HG03558 (cell line): ENCODE measurements around the gene MECP2.

Experiments
- ATAC-seq: cut with Tn5 transposase; IDR thresholded peaks from one replicate; pipeline ENCODE4 v1.9.1; 2021; ENCODE audit warnings: moderate number of reproducible peaks; ENCODE audit not compliant: unreplicated experiment; ENCODE audit errors: extremely low read depth

The MECP2 gene

DNA sequence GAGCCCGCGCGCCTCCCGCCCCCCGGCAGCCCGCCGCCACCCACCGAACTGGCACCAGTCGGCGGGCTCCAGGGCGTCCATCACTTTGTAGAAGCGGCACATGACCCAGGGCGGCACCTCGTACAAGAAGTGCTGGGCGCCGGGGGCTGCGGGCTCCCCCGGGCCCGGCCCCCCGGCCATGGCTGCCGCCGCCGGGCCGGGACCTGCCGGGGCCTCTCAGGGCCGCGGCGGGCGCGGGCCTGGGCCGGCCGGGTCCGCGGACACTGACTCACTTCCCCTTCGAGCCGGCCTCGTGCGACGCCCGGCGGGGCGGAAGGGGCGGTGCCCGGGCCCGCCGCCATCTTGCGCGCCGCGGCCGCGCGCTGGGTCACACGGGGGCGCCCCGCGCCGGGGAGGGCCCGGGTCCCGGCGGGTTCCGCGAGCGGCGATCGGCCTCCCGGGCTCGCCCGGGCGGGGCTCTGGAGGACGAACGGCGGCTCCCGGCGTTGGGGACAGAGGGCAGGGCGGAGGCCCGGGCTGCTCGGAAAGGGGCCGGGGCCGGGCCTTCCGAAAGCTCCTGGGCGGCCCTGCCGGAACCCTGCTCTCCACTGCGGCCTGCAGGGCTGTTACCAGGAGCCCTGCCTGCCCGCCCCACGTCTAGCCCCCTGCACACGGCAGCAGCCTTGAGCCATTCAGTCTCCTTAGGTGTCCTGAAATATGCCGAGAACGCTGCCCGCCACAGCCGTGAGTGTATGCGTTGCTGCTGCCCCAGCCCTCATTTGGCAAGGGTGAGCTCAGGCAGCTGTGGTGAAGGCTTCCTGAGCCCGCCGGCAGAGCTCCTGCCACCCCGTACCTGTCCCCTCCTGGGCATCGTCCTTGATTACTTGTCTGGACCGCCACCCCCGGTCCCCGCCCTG lies 77.6 kb downstream of the MECP2 start, which contains the start of gene IRAK1:
Gene IRAK1 (minus strand): TSS at position 270 of the 896 bp plus-strand sequence. CDS start 90 bp downstream, at position 180.
- ATAC-seq = no peak

DNA sequence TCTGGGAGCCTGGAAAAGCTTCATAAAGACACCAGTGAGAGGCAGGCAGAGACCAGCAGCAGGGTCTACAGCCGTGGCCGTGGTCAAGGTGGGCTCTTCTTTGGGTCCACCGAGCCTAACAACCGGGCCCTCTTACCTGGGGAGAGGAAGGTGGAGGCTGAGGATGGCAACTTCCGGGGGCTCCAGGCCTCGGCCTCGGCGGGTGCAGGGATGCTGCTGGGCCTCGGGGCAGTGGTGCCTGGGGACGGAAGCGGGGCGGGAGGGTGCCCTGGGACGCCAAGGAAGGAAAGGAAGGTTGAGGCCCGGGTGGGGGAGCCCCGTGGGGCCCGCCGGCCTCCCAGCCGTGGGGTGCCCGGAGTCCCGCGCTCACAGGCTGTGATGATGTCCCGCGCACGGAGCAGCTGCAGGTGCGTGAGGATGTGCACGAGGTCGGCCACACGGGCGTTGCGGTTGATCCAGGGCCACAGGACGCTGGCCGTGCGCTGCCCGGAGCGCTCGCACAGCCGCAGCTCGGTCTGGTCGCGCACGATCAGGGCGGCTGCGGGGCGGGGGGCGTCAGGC lies 78.4 kb downstream of the MECP2 start:
- no peak for ATAC-seq

DNA sequence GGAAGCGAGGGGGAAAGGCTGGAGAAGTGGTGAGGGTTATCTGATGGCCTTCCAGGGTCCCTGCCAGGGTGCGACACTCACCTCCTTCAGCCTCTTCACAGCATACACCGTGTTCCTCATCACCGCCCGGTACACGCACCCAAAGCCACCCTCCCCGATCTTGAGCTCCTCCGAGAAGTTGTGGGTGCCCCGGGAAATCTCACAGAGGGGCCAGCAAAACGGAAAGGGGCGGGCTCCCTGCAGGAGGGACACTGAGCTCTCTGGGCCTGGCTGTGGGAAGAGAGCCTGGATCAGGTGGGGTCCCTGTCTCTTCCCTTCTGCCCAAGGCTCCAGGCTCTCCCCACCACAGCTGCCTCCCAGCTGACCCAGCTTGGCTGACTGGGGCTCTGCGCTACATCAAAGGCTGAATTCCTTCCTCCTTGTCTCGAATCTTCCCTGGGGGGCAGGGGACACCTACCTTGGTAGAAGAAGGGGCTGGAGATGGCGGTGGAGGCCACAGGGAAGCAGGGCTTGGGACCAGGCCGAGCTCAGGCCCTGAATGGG lies 78.9 kb downstream of the MECP2 start:
- no peak for ATAC-seq

GRCh38 chrX:154017766-154018517 lies 79.6 kb downstream of the MECP2 start:
- no peak for ATAC-seq

GRCh38 chrX:154016366-154017076 lies 81.0 kb downstream of the MECP2 start:
- no peak for ATAC-seq

DNA sequence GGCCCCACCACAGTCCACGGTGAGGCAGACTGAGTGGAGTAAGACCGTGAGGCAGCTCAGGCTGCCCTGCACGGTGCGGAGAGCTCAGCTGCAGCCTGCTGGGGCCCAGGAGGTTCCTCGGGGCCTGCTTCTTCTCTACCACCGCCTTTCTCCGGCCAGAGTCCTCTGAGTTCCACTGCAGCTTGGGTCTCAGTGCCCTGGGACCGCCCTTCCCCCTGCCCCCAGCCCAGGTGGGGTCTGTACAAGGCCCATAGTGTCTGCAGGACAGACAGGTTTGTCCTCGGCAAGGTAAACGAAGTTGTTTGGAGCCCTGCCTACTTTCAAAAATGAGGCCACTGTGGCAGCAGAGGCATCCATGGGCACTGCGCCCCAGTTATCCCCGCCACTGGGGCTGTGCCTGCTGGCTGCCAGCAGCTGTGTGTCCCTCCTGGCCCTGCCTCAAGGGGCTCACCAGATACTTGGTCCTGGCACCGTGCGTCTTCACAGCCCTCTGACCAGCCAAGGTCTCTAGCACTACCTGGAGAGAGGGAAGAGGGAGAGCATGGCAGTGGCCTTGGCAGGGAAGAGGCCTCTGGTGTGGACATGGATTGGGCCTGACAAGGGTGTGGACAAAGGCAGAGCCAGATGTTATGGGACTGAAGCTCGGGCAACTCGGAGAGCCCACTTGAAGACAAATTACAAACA lies 81.8 kb downstream of the MECP2 start:
- no peak for ATAC-seq

DNA sequence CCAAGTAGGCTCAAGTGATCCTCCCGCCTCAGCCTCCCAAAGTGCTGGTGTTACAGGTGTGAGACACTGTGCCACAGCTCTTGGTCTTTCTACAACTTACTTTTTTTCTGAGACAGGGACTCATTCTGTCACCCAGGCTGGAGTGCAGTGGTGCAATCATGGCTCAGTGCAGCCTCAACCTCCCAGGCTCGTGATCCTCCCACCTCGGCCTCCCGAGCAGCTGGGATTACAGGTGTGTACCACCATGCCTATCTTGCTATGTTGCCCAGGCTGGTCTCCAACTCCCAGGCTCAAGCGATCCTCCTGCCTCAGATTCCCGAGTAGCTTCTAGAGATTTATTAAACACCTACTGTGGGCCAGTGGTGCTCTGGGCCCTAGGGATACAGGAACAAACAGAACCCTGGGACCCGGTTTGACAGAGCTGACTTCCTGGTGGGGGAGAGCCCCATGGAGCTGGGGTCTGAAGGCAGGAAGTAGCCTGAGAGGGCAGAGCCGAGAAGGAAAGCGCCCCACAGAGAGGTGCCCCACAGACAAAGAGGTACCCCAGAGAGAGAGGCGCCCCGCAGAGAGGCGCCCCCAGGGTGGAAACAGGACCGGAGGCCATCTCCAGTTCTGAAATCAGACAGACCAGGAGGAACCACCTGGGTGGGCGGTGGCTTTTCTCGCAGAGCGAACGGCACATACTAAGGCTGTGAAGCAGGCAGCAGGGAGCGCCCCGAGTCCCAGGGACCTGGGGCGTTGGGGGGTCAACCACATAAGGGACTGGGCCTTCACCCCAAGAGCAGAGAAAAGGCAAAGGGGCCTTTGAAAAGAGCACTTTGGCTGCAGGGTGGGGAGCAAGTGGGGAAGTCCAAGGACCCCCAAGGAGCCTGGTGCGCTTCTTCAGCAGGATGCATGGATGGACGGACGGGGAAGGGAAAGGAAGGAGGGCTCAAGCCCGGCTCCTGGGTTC lies 82.8 kb downstream of the MECP2 start:
- ATAC-seq = no peak

GRCh38 chrX:154013614-154014360 lies 83.7 kb downstream of the MECP2 start:
- no peak for ATAC-seq

DNA sequence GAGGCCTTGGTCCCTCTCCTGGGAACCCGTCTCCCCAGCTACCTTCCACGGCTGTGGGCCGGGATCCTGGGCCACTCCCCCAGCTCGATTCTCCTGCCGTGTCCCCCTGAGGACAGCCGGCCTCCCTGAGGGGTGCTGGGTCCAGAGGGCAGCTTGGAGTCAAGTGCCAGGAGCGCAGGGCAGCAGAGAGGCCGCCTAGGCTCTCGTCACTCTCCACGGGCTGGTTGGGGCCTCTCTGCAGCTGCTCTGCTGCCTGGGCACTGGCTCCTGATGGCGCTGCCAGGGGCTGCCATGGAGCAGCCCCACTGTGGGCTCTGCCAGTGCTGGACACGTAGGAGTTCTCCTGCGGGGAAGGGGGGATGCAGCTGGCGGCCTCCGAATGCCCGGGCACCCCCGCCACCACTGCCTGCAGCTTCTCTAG lies 84.5 kb downstream of the MECP2 start:
- no peak for ATAC-seq

DNA sequence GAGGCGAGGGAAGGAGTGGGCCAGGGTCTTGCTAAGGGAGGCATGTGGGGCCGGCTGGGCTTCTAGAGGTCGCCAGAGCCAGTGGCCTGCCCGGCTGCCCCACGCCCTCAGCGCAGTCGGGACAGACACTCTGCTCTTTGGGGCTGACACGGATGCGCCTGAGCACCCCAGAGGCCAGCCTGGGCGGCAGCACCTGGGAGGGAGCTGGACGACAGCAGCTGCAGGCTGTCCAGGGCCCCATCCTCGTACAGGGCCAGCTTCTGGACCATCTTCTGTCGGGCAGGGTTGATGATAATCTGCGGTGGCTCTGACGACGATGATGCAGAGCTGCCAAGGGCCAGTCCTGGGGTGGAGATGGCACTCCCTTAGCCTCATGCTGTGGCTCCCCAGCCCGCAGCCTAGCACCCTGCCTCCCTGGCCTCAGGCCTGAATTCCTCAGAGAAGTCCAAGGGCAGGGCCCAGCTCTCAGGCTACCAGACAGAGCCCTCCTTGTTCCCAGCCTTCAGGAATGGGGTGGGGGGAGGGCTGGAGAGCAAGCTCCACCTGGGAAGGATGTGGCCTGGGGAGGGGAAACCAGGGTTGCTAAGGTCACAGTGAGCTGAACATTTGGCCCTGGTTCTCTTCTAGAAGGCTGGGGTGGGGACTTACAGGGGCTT lies 85.1 kb downstream of the MECP2 start:
- ATAC-seq = no peak

GRCh38 chrX:154011376-154012335 lies 85.9 kb downstream of the MECP2 start:
- ATAC-seq = no peak

- no peak for ATAC-seq
Observed at GRCh38 chrX:154010330-154011087, 87.0 kb downstream of the MECP2 start.

GRCh38 chrX:154008521-154008920 lies 89.0 kb downstream of the MECP2 start:
- no peak for ATAC-seq

DNA sequence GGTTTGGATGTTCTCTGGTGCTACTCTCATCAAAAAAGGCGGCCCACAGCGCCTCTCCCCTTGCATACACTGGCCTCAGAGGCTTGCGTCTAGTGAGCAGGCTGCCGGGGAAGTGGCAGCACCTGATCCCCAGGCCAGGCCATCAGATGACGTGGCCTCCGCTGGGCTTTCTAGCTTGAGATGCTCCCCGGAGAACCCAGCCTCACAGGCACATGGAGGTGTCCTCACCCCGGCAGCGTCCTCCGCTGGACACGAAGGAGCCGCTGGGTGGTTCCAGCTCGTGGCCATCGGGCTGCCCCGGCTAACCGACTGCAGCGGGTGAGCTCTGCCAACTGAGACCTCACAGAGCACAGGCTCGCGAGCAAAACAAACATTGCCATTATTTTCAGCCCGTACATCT lies 90.6 kb downstream of the MECP2 start:
- ATAC-seq = no peak

DNA sequence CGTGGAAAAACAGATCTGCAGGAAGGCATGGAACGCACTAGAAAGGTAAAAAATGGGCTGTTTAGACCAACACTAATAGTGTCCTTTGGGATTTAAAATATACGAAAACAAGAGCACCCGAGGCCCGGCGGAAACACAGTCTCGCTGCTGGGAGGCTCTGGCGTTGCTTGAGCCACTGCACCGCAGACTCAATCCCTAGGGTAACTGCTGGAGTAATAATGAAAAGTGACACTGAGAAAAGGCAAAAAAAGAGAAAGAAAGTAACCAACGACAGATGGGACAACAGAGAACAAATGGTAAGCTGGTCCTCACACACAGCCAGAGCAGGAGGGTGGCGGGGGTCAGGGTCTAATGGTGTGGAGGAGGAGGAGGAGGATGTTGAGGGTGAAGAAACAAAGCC lies 93.2 kb downstream of the MECP2 start:
- ATAC-seq = no peak
